ENCODE results near the gene CSMD2.
"Not testable (repeated sequence)": the region's sequence is repeated elsewhere in the genome, so short reads cannot be mapped to it uniquely, and the experiment has no call there.

CSMD2 gene

DNA sequence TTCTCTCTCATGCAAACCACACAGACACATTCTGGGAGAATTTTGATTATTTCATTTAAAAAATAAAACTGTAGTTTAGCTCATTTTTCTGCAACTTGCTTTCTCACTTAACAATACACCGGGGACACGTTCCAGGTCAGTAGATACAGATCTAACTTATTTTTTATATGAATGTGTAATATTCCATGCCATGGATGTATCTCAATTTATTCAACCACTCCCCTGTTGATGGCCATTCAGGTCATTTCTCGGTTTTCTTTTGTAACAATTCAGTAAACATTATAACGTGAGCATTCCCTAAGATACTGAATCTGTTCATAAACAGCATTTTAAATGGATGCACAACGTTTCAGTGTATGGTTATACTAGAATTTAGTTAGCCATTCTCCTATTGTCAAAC, 64.7 kb downstream of the CSMD2 start:
- DNase-seq, result no peak

DNA sequence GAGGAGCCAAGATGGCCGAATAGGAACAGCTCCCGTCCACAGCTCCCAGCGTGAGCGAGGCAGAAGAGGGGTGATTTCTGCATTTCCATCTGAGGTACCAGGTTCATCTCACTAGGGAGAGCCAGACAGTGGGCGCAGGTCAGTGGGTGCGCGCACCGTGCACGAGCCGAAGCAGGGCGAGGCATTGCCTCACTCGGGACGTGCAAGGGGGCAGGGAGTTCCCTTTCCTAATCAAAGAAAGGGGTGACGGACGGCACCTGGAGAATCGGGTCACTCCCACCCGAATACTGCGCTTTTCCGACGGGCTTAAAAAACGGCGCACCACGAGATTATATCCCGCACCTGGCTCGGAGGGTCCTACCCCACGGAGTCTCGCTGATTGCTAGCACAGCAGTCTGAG, 72.6 kb downstream of the CSMD2 start:
- not testable (repeated sequence) for DNase-seq

DNA sequence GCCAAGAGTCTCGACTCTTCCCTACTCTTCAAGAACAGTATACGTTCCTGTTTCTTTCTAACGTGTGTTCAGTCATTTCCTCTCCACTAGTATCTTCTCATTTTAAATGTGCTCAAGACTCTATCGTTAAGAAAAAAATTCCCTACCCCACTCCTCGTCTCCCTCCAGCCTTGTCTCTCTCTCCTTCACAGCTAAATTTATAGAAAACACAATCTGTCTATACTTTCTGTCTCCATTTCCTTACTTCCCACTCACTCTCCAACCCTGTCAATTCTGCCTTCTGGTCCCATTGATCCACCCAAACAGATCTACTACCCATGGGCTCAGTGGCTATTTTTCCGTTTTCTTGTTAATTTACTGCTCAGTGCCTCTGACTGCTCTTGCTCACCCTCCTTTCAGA, 75.3 kb downstream of the CSMD2 start:
- no peak for DNase-seq

DNA sequence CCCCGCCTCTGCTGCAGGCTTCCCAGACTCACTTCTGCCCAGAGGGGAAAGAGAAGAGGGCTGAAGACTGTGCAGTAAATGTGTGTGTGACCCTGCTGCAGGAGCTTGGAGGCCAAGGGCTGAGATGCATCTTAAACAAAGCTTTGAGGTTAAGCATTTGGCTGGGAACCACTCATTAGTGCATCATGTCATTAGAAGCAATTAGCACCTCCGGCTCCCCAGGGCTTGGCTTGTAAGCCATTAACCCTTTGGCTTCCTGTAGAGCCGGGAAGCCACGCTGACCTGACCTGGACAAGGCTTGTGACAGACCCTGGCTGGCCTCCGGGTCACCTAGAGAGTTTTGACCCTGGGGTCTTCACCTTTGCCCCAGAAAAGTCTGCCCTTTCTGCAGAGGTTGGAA, 77.0 kb downstream of the CSMD2 start:
- DNase-seq, result no peak

DNA sequence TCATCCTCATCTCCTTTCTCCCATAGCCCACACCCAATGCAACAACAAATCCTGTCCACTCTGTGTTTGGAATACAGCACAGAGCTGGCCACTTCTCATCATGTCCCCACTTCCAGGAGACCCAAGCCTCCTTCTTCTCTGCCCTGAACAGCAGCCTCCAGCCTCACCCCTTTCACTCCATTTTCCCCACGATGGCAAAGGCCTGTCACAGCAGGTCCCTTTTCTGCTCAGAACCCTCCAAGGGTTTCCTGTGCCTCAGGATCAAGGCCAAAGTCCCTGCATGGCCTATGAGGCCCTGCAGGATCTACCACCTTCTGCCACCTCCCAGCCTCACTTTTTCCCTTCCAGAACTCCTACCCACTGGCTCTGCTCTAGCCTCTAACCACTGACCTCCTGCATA, 78.5 kb downstream of the CSMD2 start:
- DNase-seq, result no peak

DNA sequence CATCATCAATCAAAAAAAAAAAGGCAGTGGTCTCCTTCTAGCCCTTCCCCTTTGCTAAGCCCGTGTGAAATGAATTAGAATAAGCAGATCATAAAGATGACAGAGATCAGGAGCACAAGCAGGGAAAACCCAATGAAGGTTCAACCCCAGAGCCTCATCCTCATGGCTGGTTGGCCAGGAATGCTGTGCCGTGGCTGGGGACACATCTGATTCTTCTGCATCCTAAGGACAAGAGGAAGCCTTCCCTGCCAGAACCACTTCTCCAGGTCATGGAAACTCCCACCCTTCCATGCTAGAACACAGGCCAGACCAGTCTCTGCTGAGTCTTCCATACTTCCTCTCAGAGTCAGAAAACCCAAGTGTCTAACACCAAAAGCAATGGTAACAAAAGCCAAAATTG, 81.1 kb downstream of the CSMD2 start:
- DNase-seq, result no peak

DNA sequence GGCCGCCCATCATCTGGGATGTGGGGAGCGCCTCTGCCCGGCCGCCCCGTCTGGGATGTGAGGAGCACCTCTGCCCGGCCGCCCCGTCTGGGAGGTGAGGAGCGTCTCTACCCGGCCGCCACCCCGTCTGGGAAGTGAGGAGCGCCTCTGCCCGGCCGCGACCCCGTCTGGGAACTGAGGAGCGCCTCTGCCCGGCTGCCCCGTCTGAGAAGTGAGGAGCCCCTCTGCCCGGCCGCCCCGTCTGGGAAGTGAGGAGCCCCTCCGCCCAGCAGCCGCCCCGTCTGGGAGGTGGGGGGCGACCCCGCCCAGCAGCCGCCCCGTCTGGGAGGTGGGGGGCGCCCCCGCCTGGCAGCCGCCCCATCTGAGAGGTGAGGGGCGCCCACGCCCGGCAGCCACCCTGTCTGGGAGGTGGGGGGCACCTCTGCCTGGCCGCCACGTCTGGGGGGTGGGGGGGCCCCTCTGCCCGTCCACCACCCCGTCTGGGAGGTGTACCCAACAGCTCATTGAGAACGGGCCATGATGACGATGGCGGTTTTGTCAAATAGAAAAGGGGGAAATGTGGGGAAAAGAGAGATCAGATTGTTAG, 82.9 kb downstream of the CSMD2 start:
- DNase-seq, result not testable (repeated sequence)

DNA sequence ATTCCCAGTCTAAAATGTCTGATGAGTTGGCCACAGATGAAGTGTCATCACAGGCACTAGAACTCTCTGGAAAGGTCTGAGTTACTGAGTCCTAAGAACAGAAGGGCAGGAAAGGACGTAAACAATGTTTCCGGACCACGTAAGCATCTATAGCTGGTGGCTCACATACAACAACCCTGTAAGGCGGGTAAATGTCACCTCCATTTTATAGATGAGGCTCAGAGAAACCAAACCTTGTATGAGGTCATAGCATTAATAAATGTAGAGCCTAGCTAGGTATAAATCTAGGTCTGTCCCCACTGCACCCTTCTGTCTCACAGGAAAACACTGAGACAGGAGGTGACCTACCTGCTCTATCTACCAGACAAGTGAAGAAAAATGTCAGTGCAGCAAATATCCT, 86.6 kb downstream of the CSMD2 start:
- no peak for DNase-seq

DNA sequence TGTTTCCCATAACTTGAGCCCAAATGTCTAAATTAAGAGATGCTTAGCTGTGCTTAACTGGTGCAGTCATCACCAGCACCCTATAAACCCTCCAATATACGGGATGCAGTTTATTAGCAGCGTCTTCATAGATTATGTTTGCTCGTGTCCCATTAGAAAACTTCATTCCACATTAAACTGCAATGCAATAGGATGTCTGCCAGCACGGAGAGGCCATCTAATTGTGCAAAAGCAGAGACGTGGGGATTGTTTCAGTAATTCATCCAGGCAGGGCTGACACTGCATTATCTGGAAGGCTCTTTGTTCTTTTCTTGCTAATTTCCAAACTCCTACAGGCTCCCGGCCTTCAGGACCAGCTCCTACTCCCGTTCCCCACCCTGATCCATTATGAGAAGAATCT, 89.5 kb downstream of the CSMD2 start:
- no peak for DNase-seq

DNA sequence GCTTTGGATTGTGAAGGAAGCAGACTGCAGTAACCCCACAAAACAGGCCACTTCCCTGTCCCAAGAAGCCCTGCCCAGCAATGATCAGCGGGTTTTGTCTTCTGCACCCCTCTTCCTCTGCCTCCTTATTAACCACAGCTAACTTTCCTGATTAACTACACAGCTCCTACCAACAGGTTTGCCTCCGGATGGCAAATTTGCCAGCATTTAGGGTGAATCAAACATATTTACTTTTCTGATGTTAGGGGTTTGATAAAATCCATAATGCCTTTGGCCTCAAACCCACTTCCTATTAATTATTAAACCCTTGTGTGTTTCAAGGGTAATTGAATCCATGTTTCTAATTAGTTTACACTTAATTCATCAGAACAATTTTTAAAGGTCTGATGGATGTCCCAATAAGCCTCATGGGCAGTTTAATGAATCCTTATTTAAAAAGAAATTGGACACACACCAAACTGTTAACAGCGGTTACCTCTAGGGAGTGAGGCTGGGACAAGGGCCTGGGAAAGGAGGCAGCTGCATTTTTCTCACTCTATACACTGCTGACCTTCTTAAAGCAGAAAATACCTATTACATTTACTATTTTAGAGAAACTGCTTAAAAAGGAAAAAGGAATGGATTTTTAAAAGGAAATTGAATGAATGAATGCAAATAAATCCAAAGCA, 91.9 kb downstream of the CSMD2 start:
- DNase-seq, result no peak

DNA sequence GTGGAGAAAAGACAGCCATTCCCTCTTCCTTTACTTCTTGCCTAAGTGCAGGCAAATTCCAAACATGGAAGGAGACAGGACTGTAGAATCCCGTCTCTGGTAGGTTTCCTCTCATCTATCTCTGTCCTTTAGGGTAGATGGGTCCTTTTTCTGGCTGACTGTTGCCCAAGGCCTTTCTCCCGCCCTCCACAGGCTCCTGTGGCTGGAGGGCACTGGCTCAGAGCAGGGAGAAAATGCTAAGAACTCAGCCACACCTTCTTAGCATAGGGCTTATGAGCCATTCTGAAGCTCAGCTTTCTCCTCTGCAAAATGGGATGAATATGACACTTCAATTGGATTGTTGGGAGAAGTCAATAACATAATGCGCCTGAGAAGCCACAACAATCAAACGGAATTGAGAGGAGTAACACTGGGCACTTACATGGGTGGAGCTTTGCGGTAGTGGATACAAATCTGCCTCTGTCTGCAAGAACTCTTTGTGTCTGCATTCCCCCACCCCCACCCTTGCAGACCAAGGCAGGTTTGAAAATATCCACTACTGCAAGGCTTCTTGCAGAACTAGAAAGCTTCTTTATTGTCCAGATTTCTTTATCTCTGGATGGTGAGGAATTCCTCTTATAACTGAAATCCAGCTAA, 94.7 kb downstream of the CSMD2 start:
- no peak for DNase-seq

DNA sequence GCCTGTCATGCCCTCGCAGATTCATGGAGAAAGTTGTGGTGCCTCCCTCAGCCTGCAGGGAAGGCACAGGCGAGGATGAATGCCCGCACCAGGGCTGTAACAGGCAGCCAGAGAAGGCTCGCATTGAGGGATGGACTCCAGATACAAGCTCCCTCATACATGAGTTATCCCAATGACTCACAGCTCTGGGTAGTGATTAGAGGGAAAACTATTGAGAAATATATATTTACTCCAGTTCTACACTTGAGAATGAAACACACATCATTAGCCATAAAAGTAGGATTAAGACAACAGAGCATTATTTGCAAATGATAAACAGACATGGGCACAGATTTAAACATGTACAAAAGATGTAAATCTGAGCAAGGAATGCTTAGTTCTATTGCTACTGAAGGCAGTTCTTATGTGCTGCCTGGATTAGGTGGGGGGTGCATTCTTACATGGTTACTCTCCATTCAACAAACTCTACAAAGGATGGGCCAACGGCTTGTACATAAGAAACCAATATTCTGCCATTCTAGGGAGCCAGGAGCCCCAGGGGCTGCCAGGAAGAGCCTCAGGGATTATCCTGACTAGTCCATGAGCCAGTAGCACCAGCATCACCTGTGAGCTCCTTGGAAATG, 97.9 kb downstream of the CSMD2 start:
- DNase-seq, result no peak

DNA sequence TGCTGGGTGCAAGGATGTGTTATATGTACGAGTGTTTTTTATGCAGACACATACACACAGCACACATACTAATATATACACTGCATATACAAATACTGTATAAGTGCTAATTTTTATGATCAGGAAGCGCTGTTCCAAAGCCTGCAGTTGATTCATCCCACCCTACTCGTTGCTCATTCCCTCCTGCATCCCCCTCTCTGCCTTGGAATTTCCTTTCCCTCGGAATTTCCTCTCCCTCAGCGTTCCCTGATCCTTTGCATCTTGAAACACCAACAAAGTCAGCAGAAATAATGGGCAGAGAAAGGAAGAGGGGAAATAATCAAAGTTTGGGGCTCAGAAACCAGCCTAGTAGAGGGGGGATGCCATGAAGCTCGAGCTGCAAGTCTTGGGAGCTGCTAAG, 98.9 kb downstream of the CSMD2 start:
- DNase-seq, result no peak

DNA sequence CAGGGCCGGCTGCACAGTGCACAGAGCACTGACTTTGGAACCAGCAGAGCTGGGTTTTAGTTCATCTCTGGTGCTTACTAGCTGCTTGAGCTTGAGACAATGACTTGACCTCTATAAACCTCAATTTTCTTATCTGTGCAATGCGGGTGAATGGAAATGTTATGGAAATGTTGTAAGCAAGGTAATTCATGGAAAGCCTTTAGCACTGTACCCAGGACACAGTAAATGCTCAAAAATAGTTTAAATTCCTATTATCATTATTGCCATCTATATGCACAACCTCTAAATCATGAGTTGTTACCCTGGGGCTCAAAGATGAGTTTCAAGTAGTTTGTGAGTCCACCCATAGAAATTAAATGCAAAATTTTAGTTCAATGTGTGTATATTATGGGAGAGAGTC, 99.5 kb downstream of the CSMD2 start:
- DNase-seq, result no peak

DNA sequence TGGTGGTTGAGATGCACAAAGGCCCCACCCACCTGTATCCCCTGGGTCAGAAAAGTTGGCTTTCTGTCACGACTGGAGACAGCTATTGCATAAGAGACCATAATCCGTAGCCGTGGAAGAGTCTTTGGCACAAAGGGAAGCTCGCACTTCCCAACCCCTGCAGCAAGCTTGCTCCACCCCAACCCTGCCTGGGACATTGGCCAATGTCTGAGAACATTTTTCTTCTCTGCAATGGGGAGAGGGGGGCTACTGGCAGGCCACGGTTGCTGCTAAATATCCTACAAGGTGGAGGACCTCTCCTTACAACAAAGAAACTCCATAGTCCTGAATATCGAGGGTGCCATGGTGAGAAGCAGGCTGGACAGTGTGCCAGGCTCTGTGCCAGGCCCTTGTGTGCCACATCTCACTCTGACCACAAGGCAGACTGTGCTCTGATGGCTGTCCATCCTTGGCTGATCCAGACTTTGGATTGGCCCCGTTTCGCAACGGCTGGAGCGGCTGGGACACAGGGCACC, 104.1 kb downstream of the CSMD2 start:
- no peak for DNase-seq

DNA sequence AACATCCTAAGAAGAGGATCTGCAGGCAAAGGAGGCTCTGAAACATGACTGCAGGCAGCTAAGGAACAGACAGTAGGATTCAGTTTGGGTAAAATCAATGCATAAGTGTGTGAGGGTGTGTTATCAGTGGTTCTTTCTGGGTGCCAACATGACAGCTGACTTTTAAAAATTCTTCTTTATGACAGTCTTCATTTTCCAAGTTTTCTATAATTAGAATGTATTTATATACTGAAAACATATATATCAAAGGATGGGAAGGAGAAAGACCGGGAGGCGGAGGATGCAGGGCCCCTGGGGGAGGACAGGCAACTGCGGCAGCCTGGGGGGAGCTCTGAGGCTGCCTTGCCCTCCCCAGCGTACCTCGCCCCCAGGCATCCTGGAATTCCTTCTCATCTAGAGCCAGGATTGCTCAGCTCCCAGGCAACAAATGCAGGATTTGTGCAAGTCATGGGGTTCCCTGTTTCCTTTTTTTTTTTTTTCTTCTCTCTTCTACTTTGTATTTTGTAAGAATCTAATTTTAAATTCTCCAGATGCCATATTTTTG, 104.8 kb downstream of the CSMD2 start:
- DNase-seq, result no peak

DNA sequence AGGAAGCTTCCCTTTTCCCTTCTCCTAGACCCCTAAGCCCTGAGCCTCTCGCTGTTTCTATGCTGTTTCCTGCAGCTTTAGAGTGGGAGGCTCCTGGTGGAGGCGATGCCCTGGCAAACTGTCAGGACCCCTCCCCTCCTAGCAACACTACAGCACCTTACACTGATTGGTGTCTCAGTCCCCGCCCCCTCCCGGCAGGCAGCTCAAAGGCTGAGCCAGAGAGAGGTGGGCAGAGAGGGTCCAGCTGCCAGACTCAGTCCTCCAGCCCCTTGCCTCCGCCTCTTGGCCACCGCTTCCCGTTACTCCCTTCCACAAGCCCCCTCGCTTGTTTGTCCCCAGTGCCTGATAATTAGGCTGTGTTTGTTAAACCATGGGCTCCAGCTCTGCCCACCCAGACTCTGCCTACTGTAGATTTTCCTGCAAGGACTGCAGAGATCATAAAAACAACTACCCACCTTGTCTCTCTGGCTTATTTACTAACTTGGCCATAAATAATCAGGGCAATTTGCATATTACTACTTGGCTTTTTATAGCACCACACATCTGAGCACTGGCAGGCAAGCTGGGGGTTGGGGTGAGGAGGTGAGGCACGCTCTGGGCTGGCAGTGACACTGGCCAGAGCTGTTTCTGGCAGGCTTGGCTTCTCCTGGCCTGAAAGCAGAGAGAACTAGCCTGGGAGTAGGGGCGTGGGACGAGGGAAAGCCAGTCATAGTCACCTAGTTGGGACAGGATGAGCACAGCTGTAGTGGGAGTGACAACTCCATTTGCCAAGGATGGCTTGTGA, 107.5 kb downstream of the CSMD2 start:
- DNase-seq, result no peak

DNA sequence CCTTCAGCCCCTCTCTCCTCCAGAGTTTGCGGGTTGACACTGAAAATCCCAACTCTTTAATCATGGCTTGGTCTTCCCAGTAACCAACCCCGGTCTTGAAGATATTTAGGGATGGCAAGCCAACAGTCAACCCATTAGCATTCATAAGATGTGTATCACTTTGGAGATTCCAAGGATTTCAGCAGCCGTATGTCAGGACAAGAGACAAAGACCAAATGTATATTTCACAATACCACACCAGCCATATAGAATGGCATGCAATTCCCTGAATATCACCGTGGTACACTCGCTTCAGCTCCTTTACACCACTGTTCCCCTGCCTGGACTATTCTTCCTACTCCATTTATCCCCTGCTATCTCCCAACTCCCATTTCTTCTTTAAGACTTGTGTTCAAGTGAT, 109.2 kb downstream of the CSMD2 start:
- DNase-seq, result no peak

DNA sequence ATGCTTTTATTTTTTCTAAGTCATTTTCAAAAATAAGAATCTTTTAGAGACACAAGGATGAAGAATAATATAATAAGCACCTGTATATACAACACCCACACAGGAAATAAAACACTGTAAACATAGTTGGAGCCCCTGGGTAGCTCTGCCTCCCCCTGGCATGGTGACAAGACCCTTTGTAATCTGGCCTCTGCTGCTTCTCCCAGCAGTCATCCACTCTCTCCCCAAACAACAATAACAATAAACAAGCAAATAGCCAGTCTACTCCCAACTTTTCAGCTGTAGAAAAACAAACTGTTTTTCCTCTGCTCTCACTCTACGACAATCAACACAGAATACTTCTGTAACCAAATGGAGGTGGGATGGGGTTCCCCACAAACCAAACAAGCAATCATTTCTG, 110.1 kb downstream of the CSMD2 start:
- DNase-seq, result no peak

DNA sequence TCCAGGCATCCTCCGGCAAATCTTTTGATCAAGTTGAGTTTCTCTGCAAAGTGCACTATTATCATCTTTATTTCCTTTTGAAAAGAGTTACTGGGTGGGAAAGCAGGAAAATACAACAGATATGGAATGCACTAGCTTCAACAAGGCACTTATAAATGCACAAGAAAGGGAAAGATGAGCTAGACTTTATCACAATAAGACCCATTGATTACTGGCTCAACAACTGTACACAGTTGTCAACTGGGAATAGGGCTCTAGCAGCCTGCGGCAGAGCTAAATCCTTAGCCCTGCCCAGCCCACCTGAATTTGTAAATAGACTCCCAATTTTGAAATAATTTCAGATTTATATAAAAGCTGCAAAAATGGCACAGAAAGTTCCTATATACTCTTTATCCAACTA, 111.4 kb downstream of the CSMD2 start:
- no peak for DNase-seq

DNA sequence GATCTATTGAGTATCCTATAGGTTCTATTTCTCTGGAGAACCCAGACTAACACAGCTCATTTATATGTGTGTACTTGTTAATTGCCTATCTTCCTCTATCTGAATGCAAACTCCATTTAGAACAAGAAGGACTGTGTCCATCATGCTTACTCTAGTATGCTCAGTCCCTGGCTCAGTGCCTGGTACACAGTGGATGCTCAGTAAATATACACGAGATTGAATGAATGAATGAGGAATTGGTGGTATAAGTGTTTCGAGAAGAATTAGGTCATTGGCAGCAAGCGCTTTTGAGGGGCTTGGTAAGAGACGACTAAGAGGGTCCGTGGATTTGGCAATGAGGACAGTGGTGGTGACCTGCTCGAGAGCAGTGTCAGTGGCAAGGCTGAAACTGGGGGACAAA, 112.5 kb downstream of the CSMD2 start:
- DNase-seq, result no peak

DNA sequence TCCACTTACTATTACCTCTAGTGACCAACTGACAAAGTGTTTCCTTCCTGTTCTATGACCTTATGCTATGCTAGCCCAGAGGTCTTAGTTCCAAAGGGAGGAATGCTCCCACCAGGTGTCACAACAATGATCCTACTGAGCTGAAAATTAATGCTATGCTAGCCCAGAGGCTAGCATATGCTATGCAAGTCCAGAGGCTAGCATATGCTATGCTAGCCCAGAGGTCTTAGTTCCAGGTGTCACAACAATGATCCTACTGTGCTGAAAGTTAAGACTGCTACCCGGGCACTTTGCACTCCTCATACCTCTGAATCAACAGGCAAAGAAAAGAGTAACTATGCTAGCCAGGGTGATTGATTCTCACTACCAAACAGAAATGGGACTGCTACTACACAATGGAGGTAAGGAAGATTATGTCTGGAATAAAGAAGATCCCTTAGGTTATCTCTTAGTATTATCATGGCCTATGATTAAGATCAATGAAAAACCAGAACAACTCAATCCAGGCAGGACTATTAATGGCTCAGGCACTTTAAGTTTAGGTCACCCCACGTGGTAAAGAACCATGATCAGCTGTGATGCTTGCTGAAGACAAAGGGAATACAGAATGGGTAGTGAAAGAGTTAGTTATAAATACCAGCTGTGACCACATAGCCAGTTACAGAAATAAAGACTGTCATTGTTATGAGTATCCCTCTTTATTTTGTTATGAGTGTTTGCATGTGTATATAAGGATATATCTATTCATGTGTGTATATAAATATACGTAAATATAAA, 114.1 kb downstream of the CSMD2 start:
- no peak for DNase-seq

Data from NCI-H446 (cell line).